SK-N-SH treated with all-trans-retinoic acid at 6 μM for 48 hours (cell line): ENCODE data around the gene TWF2.
A peak's percentile ranks its signal among the peaks of the same experiment; 100 is the strongest.
"Not testable (repeated sequence)": the region's sequence is repeated elsewhere in the genome, so short reads cannot be mapped to it uniquely, and the experiment has no call there.

Source experiments
- ATAC-seq: fragments of 200-7000 bp; cut with Tn5 transposase; 3 replicates; pipeline ENCODE4 v1.9.1; 2020; ENCODE audit warnings: mild to moderate bottlenecking, moderate library complexity
- ARNTL ChIP-seq: fragments of 450-650 bp; formaldehyde crosslinking; IDR thresholded peaks from 2 replicates; pipeline ENCODE4 v1.5.0; 2020; ENCODE audit warnings: low read depth, mild to moderate bottlenecking, moderate library complexity, borderline replicate concordance
- CREB5 ChIP-seq: fragments of 250-450 bp; sonication (Bioruptor Pico); IDR thresholded peaks from 2 replicates; pipeline ENCODE4 v1.5.1; 2020; ENCODE audit warnings: low read depth, mild to moderate bottlenecking, moderate library complexity
- GLIS3 ChIP-seq: fragments of 250-450 bp; sonication (Bioruptor Pico); IDR thresholded peaks from 2 replicates; pipeline ENCODE4 v1.5.0; 2020; ENCODE audit warnings: mild to moderate bottlenecking, moderate library complexity
- PATZ1 ChIP-seq: fragments of 250-450 bp; sonication (Bioruptor Pico); IDR thresholded peaks from 2 replicates; pipeline ENCODE4 v1.8.0; 2020; ENCODE audit warnings: mild to moderate bottlenecking, moderate library complexity, borderline replicate concordance
- POU6F1 ChIP-seq: fragments of 250-450 bp; sonication (Bioruptor Pico); IDR thresholded peaks from 2 replicates; pipeline ENCODE4 v1.8.0; 2021; ENCODE audit warnings: low read depth, mild to moderate bottlenecking, moderate library complexity, borderline replicate concordance
- PPARA ChIP-seq: fragments of 250-450 bp; sonication (Bioruptor Pico); IDR thresholded peaks from 2 replicates; pipeline ENCODE4 v1.5.0; 2020; ENCODE audit warnings: mild to moderate bottlenecking, borderline replicate concordance
- TSHZ2 ChIP-seq: fragments of 250-450 bp; sonication (Bioruptor Pico); IDR thresholded peaks from 2 replicates; pipeline ENCODE4 v1.5.0; 2020; ENCODE audit warnings: mild to moderate bottlenecking, moderate library complexity
- ZC3H10 ChIP-seq: fragments of 250-450 bp; sonication (Bioruptor Pico); IDR thresholded peaks from 2 replicates; pipeline ENCODE4 v1.5.1; 2021; ENCODE audit warnings: mild to moderate bottlenecking, moderate library complexity
- ZNF565 ChIP-seq: fragments of 450-650 bp; formaldehyde crosslinking; conservative IDR thresholded peaks from 2 replicates; pipeline ENCODE4 v1.5.0; 2020; ENCODE audit warnings: low read depth, mild to moderate bottlenecking, moderate library complexity
- TF ChIP-seq, protein P1 (sequence below): fragments of 250-450 bp; sonication (Bioruptor Pico); IDR thresholded peaks from 2 replicates; pipeline ENCODE4 v1.5.1; 2021; ENCODE audit warnings: mild to moderate bottlenecking, moderate library complexity

Gene TWF2

DNA sequence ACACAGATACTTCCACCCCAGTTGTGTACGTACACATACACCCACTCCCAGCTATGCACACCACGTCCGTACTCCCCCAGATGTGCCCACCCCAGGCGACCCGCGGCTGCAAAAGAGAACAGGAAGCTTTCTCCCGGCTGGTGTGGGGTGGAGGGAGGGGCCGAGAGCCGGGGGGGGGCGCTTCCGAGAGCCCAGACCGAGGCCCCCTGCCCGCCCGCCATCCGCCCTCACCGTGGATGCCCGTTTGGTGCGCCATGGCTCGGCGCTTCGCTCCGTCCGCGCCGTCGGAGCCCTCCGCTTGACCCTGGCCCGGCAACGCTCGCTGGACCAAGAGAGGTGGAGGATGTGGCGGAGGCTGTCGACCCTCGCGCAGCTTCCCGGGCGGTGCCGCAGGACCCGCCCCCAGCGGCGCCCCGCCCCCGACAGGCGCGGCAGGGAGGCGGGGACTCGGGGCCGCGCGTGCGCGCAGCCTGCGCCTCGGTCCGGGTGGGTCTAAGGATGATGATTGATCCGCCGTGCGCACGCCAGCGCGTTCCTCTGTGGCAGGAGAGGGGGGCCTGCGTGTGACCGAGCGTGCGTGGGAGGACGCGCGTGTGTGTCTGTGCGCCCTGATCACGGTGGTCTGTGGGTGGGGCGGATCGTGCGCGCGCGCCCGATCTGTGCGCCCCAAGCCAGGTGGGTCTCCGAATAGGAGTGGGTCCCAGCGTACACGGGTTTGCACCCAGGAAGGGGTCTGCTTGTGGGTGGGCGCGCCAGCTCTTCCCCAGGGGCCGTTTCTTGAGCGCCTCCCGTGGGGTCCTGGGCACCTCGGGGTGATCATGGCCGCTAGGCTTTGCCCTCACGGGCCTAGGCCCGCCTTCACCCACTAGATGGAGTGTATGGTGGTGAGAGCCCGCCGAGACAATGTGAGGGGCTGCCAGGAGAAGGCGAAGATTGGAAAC is at the start of gene TWF2:
TWF2 (minus strand) TSS at position 398 of the 941 bp plus-strand sequence; CDS start at position 256, 142 bp downstream.
- ATAC-seq, result peak; percentile 78
- TF ChIP-seq PATZ1 (CRISPR knock-in tag) (peak; percentile 22; the same call in 1 of the 2 replicates), ARNTL (no peak)

DNA sequence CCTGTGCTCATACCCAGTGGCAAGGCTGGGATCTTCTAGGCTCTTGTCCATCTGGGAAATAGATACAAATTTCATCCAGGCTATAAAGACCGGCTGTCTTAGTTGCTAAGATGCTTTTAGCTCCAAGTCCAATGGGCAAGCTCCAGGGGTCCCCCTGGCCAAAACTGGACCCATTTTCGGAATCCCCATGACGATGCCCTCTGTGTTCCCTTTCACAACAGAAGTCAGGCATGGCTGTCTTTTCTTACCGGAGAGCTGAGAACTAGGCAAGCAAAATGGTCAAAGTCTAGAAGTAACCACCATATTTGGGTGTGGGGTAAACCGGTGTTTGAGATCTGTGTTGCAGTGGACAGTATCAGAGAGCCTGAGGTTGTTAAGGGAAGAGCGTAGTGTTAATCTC is 49.7 kb upstream of the TWF2 start:
- no peak for ATAC-seq
- TF ChIP-seq PATZ1 (CRISPR knock-in tag), result no peak
- TF ChIP-seq, protein P1, sequence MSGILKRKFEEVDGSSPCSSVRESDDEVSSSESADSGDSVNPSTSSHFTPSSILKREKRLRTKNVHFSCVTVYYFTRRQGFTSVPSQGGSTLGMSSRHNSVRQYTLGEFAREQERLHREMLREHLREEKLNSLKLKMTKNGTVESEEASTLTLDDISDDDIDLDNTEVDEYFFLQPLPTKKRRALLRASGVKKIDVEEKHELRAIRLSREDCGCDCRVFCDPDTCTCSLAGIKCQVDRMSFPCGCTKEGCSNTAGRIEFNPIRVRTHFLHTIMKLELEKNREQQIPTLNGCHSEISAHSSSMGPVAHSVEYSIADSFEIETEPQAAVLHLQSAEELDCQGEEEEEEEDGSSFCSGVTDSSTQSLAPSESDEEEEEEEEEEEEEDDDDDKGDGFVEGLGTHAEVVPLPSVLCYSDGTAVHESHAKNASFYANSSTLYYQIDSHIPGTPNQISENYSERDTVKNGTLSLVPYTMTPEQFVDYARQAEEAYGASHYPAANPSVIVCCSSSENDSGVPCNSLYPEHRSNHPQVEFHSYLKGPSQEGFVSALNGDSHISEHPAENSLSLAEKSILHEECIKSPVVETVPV, result no peak
- TF ChIP-seq POU6F1, result no peak
- no peak for TF ChIP-seq ZC3H10 (CRISPR knock-in tag)
- no peak for TF ChIP-seq GLIS3 (CRISPR knock-in tag)
- no peak for TF ChIP-seq PPARA (CRISPR knock-in tag)
- no peak for TF ChIP-seq ZNF565 (CRISPR knock-in tag)

DNA sequence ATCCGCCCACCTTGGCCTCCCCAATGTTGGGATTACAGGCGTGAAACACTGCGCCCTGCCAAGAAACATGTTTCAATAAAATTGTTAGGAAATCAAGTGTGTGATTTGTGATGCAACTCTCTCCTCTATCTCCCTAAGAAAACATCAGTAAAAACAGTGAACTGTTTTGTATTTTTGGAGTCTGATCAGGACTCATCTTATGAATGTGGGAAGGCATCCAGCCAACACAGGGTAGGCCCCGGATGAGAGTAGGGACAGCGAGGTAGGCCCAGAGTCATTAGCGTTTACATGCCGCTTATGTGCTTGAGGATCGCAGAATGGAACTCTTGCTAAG is 47.8 kb upstream of the TWF2 start:
- no peak for ATAC-seq

DNA sequence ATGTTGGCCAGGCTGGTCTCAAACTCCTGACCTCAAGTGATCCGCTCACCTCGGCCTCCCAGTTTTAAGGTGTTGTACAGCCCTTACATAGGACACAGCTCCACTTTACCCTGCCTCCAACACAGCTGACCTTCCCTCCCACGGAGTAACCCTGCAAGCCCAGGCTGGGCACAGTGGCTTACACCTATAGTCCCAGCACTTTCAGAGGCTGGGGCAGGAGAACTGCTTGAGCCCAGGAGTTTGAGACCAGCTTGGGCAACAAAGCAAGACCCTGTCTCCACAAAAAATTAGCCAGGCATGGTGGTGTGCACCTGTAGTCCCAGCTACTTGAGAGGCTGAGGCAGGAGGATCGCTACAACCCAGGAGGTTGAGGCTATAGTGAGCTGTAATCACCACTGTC is 45.1 kb upstream of the TWF2 start:
- not testable (repeated sequence) for ATAC-seq

More for the DNA sequence above, 47.8 kb upstream of the TWF2 start:
- TF ChIP-seq CREB5 (CRISPR knock-in tag), result no peak
- TF ChIP-seq, protein P1, result no peak
- TF ChIP-seq TSHZ2 (CRISPR knock-in tag), result no peak
- TF ChIP-seq, all 23 proteins: peak for 0
